GM18511 (cell line): Measurements from ENCODE around the gene ZEB2.

ENCODE experiments used
- ATAC-seq: cut with Tn5 transposase; IDR thresholded peaks from one replicate; pipeline ENCODE4 v1.9.1; 2021; ENCODE audit warnings: mild to moderate bottlenecking, moderate library complexity; ENCODE audit not compliant: unreplicated experiment

The ZEB2 gene

GRCh38 chr2:144514616-144515091, 5.3 kb downstream of the ZEB2 start:
- ATAC-seq: no peak

- no peak for ATAC-seq
Observed at GRCh38 chr2:144513388-144514101, 6.4 kb downstream of the ZEB2 start.

GRCh38 chr2:144512891-144513351, 7.0 kb downstream of the ZEB2 start:
- ATAC-seq: no peak

GRCh38 chr2:144512470-144512869, 7.4 kb downstream of the ZEB2 start:
- ATAC-seq: no peak

- ATAC-seq: no peak
Observed at GRCh38 chr2:144511937-144512336, 8.0 kb downstream of the ZEB2 start.

GRCh38 chr2:144511226-144511810, 8.6 kb downstream of the ZEB2 start:
- ATAC-seq: no peak

GRCh38 chr2:144510294-144510991, 9.5 kb downstream of the ZEB2 start:
- peak; percentile 76 for ATAC-seq

- no peak for ATAC-seq
Observed at GRCh38 chr2:144509879-144510221, 10.1 kb downstream of the ZEB2 start.

- ATAC-seq: no peak
Observed at GRCh38 chr2:144509001-144509878, 10.7 kb downstream of the ZEB2 start.

GRCh38 chr2:144508172-144508851, 11.6 kb downstream of the ZEB2 start:
- peak; percentile 46 for ATAC-seq

- ATAC-seq: no peak
Observed at GRCh38 chr2:144507441-144508171, 12.3 kb downstream of the ZEB2 start.

- ATAC-seq: no peak
Observed at GRCh38 chr2:144505245-144505831, 14.6 kb downstream of the ZEB2 start.

- no peak for ATAC-seq
Observed at GRCh38 chr2:144504218-144504641, 15.7 kb downstream of the ZEB2 start.

GRCh38 chr2:144503242-144503641, 16.7 kb downstream of the ZEB2 start:
- no peak for ATAC-seq

- no peak for ATAC-seq
Observed at GRCh38 chr2:144502369-144502768, 17.6 kb downstream of the ZEB2 start.

- no peak for ATAC-seq
Observed at GRCh38 chr2:144501627-144502026, 18.3 kb downstream of the ZEB2 start.

GRCh38 chr2:144501118-144501517, 18.8 kb downstream of the ZEB2 start:
- ATAC-seq: no peak

- ATAC-seq: no peak
Observed at GRCh38 chr2:144500563-144500962, 19.4 kb downstream of the ZEB2 start.

- no peak for ATAC-seq
Observed at GRCh38 chr2:144498277-144498676, 21.6 kb downstream of the ZEB2 start.
